ENCODE measurements around the gene ALG9.

GRCh38 chr11:111772535-111772934 lies 98.8 kb downstream of the ALG9 start:
- TF ChIP-seq CTCF (IDR thresholded peaks at IDR 0.05; ENCODE audit: low read depth, low read length) (no peak), EZH2phosphoT487 (IDR thresholded peaks at IDR 0.05; ENCODE audit: low read depth) (no peak)
